Measurements from ENCODE around the gene MYL9.

DNA sequence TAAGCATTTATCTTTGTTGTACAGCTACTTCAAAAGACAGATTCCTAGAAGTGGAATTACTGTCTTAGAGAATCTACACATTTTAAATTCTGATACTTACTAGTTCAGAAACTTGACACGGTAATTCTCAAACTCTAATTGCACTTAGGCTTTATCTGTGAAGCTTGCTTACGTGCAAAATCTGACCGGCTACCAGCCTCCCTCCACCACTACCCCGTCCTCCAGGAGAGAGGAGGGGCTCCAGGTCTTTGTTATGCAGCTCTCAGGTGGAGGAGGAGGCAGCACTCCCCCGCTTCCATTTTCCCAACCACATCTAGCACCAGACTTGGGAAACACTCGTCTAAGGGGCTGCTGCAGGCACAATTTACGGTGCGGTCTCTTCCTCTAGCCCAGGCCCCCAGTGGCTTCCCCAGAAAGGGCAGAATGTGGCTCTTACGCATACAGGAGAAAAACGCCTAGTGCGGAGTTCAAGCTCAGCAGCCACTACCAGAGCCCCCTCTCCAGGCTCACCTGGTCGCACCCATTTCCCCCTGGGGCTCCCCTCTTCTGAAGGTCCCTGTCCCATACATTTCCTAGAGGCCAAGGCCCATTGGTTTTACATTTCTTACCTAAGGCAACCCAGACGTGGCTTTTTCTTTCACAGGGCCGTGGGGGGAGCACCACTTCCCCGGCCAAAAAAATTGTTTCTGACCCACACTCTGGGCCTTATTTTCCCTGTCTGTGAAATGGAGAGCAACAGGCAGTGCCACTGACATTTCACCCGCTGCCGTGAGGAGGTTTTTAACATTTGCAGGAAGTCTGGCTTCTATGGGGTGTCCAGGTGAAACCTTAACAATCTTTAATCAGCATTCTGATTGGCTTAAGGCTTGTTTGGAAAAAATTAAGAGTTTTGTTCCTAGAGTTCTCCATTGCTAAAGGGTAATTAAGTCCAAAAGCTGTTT is 30.5 kb downstream of the MYL9 start:
- TF ChIP-seq, protein P1, sequence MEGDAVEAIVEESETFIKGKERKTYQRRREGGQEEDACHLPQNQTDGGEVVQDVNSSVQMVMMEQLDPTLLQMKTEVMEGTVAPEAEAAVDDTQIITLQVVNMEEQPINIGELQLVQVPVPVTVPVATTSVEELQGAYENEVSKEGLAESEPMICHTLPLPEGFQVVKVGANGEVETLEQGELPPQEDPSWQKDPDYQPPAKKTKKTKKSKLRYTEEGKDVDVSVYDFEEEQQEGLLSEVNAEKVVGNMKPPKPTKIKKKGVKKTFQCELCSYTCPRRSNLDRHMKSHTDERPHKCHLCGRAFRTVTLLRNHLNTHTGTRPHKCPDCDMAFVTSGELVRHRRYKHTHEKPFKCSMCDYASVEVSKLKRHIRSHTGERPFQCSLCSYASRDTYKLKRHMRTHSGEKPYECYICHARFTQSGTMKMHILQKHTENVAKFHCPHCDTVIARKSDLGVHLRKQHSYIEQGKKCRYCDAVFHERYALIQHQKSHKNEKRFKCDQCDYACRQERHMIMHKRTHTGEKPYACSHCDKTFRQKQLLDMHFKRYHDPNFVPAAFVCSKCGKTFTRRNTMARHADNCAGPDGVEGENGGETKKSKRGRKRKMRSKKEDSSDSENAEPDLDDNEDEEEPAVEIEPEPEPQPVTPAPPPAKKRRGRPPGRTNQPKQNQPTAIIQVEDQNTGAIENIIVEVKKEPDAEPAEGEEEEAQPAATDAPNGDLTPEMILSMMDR (conservative IDR thresholded peaks at IDR 0.05; ENCODE audit: low read length), result no peak
- no peak for TF ChIP-seq EZH2phosphoT487 (IDR thresholded peaks at IDR 0.05; ENCODE audit: borderline replicate concordance)

All from Loucy (cell line).